Liver (tissue), 9 donors: Measurements from ENCODE around the gene CCDC6. TPM values are rescaled to one million over a fixed set of nuclear protein-coding genes. Genes with fewer than 3 reads are reported as not detected.

ENCODE experiments used
- DNase-seq: peaks from one replicate; pipeline ENCODE4 v3.0.0-alpha.2; 2017; ENCODE audit warnings: low spot score
- H3K27ac ChIP-seq, 2 donors: one replicate each; pipeline ENCODE4 v1.7.0; 2013; ENCODE audit warnings: inconsistent platforms in 2 of 2, low read length in 2 of 2, control low read depth in 1 of 2, low read depth in 1 of 2, mild to moderate bottlenecking in 1 of 2
- H3K27me3 ChIP-seq, 4 donors: one replicate each; pipeline versions ENCODE4 v1.6.1 to v1.7.0; 2013; ENCODE audit warnings: low read length in 3 of 4, inconsistent platforms in 1 of 4, mild to moderate bottlenecking in 1 of 4, moderate library complexity in 1 of 4; ENCODE audit not compliant: control insufficient read depth in 4 of 4, insufficient read depth in 4 of 4
- H3K36me3 ChIP-seq, 4 donors: one replicate each; pipeline versions ENCODE4 v1.6.1 to v1.7.0; 2013; ENCODE audit warnings: low read length in 3 of 4, mild to moderate bottlenecking in 3 of 4, low read depth in 1 of 4, moderate library complexity in 1 of 4; ENCODE audit not compliant: control insufficient read depth in 4 of 4, insufficient read depth in 3 of 4
- H3K4me1 ChIP-seq, 4 donors: one replicate each; pipeline versions ENCODE4 v1.6.1 to v1.7.0; 2013; ENCODE audit warnings: low read length in 3 of 4, mild to moderate bottlenecking in 3 of 4, moderate library complexity in 1 of 4; ENCODE audit not compliant: control insufficient read depth in 4 of 4, insufficient read depth in 4 of 4
- H3K4me3 ChIP-seq, 3 donors: one replicate each; pipeline versions ENCODE4 v1.6.1 to v1.7.0; 2013; ENCODE audit warnings: low read length in 3 of 3, control low read depth in 1 of 3, low read depth in 1 of 3, mild to moderate bottlenecking in 1 of 3
- H3K9ac ChIP-seq, 2 donors: one replicate each; pipeline ENCODE4 v1.7.0; 2013; ENCODE audit warnings: low read length in 2 of 2, mild to moderate bottlenecking in 2 of 2, moderate library complexity in 2 of 2, control low read depth in 1 of 2, low read depth in 1 of 2
- H3K9me3 ChIP-seq, 4 donors: one replicate each; pipeline versions ENCODE4 v1.6.1 to v1.7.0; 2013; ENCODE audit warnings: low read length in 3 of 4; ENCODE audit not compliant: control insufficient read depth in 4 of 4
- ATF3 ChIP-seq: IDR thresholded peaks from 2 replicates; pipeline ENCODE4 v1.6.1; 2016; ENCODE audit warnings: antibody characterized with exemption
- EGR1 ChIP-seq, 2 donors: IDR thresholded peaks; 2 replicates each; pipeline ENCODE4 v1.6.1; 2016 to 2018; ENCODE audit warnings: antibody characterized with exemption in 2 of 2, low read depth in 2 of 2
- FOXA1 ChIP-seq: IDR thresholded peaks from 2 replicates; pipeline ENCODE4 v1.6.1; 2016; ENCODE audit warnings: antibody characterized with exemption
- FOXA2 ChIP-seq: IDR thresholded peaks from 2 replicates; pipeline ENCODE4 v1.6.1; 2016; ENCODE audit warnings: antibody characterized with exemption
- GABPA ChIP-seq, 2 donors: IDR thresholded peaks in 1 of 2; conservative IDR thresholded peaks in 1 of 2; 2 replicates each; pipeline ENCODE4 v1.6.1; 2016; ENCODE audit warnings: antibody characterized with exemption in 2 of 2, mild to moderate bottlenecking in 1 of 2, moderate library complexity in 1 of 2
- HNF4A ChIP-seq, 2 donors: conservative IDR thresholded peaks; 2 replicates each; pipeline ENCODE4 v1.6.1; 2016; ENCODE audit warnings: antibody characterized with exemption in 2 of 2, mild to moderate bottlenecking in 2 of 2
- HNF4G ChIP-seq: IDR thresholded peaks from 2 replicates; pipeline ENCODE4 v1.6.1; 2016; ENCODE audit warnings: antibody characterized with exemption
- JUND ChIP-seq, 2 donors: IDR thresholded peaks; 2 replicates each; pipeline ENCODE4 v1.6.1; 2016; ENCODE audit warnings: antibody characterized with exemption in 2 of 2
- NR2F2 ChIP-seq: IDR thresholded peaks from 2 replicates; pipeline ENCODE4 v1.6.1; 2016; ENCODE audit warnings: antibody characterized with exemption
- RAD21 ChIP-seq, 2 donors: IDR thresholded peaks; 2 replicates each; pipeline ENCODE4 v1.6.1; 2016; ENCODE audit warnings: antibody characterized with exemption in 2 of 2, mild to moderate bottlenecking in 2 of 2
- REST ChIP-seq: IDR thresholded peaks from 2 replicates; pipeline ENCODE4 v1.6.1; 2016; ENCODE audit warnings: antibody characterized with exemption, mild to moderate bottlenecking
- RXRA ChIP-seq, 2 donors: IDR thresholded peaks; 2 replicates each; pipeline ENCODE4 v1.6.1; 2017 to 2018; ENCODE audit warnings: antibody characterized with exemption in 2 of 2, mild to moderate bottlenecking in 1 of 2
- SP1 ChIP-seq: IDR thresholded peaks from 2 replicates; pipeline ENCODE4 v1.6.1; 2018; ENCODE audit warnings: antibody characterized with exemption, mild to moderate bottlenecking
- TAF1 ChIP-seq: conservative IDR thresholded peaks from 2 replicates; pipeline ENCODE4 v1.6.1; 2016; ENCODE audit warnings: antibody characterized with exemption, mild to moderate bottlenecking
- YY1 ChIP-seq: IDR thresholded peaks from 2 replicates; pipeline ENCODE4 v1.6.1; 2016; ENCODE audit warnings: antibody characterized with exemption, mild to moderate bottlenecking
- ZBTB33 ChIP-seq: IDR thresholded peaks from 2 replicates; pipeline ENCODE4 v1.6.1; 2016; ENCODE audit warnings: antibody characterized with exemption
- WGBS: extraction: QIAGEN DNeasy Blood & Tissue Kit; methylation state at CpG from one replicate; pipeline ENCODE4 v1.1.7; 2013; 5-methylcytosine and 5-hydroxymethylcytosine counted together
- polyA plus RNA-seq, 2 donors: library from polyadenylated mRNA; stranded (reverse) in 1 of 2; unstranded in 1 of 2; fragments of 200-250 nt in 1 of 2; fragments of >200 nt in 1 of 2; fragmentation: Nextera tagmentation in 1 of 2; extraction: Ambion mirVana in 1 of 2; gene quantifications; one replicate each; pipeline versions ENCODE4 v1.2.1 to v1.2.3, GENCODE V29; 2013 to 2015
- total RNA-seq, 2 donors: library from RNA; depleted of rRNA; stranded (reverse); fragments of >200 nt; gene quantifications; one replicate each; pipeline ENCODE4 v1.2.3, GENCODE V29; 2014
- TF ChIP-seq, protein P1 (sequence below): fragments of 150-350 bp; IDR thresholded peaks from 2 replicates; pipeline ENCODE4 v1.5.1; 2017; ENCODE audit warnings: improper control_type of control experiment, low read depth, low read length; ENCODE audit not compliant: missing input control
- TF ChIP-seq, protein P2 (sequence below): IDR thresholded peaks from 2 replicates; pipeline ENCODE4 v1.6.1; 2016; ENCODE audit warnings: antibody characterized with exemption
- donor health status: healthy.
- donor health status: healthy.
- donor health status: healthy.
- donor health status: healthy.
- donor health status: healthy.

CCDC6 gene
- total and polyA plus RNA-seq, 4 donors, result 4.7 to 14.3 (median 8.8) TPM

DNA sequence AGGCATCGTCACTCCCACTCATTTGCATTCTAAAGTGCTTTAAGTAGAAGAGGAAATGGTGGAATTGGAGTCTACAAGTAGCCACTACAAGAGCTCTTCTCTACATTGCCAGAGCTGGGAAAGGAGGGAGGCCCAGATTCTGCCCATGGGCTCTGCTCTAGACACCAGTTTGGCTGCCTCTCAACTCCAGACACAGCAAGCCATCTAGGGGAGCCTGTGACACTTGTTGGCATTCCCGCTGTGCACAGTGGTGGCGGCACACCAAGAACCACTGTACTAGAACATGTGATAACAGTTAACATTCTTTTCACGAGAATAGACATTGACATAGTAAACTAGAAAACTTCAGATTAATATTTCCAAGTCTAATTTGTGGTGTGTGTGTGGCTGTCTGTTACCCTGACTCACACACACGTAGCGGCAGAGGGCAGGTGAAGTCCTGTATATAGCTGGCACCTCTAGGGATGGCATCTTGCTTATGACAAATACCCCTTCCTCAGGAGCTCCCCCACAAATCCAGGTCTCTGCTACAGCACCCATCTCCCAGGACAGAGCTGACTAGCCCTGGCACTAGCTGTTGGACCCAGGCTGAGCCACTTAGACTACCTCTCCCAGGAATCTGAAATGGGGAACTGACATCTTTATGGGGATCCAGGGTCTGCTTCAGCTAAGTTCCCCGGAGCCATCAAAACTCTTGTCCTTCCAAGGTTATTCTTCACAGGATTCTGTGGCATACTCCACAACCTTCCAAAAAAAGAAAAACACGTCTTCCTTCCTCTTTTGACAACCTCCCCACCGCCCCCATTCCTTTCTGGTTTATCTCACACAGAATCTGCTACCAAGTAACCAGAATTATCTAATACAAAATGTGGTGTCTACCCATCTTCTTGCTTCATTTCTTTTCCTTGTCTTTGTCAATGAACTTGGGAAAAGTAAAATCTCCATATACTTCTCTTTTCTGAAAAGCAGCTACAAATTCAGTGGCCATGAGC lies 98.4 kb downstream of the CCDC6 start:
- TF ChIP-seq HNF4G (no peak), HNF4A (conservative IDR thresholded peaks at IDR 0.05) (no peak), GABPA (IDR thresholded peaks at IDR 0.05 in 1 of 2, conservative IDR thresholded peaks at IDR 0.05 in 1 of 2) (no peak), TAF1 (no peak), ATF3 (no peak), RXRA (IDR thresholded peaks at IDR 0.05) (no peak), RAD21 (IDR thresholded peaks at IDR 0.05) (no peak), FOXA2 (no peak), JUND (IDR thresholded peaks at IDR 0.05) (no peak), YY1 (no peak), FOXA1 (no peak), ZBTB33 (no peak), REST (no peak), SP1 (no peak), NR2F2 (no peak), EGR1 (IDR thresholded peaks at IDR 0.05; ENCODE audit: low read depth in 2 of 2) (no peak)
- TF ChIP-seq, protein P1, sequence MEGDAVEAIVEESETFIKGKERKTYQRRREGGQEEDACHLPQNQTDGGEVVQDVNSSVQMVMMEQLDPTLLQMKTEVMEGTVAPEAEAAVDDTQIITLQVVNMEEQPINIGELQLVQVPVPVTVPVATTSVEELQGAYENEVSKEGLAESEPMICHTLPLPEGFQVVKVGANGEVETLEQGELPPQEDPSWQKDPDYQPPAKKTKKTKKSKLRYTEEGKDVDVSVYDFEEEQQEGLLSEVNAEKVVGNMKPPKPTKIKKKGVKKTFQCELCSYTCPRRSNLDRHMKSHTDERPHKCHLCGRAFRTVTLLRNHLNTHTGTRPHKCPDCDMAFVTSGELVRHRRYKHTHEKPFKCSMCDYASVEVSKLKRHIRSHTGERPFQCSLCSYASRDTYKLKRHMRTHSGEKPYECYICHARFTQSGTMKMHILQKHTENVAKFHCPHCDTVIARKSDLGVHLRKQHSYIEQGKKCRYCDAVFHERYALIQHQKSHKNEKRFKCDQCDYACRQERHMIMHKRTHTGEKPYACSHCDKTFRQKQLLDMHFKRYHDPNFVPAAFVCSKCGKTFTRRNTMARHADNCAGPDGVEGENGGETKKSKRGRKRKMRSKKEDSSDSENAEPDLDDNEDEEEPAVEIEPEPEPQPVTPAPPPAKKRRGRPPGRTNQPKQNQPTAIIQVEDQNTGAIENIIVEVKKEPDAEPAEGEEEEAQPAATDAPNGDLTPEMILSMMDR, result no peak
- TF ChIP-seq, protein P2, sequence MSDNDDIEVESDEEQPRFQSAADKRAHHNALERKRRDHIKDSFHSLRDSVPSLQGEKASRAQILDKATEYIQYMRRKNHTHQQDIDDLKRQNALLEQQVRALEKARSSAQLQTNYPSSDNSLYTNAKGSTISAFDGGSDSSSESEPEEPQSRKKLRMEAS, result no peak
- DNase-seq, result no peak
- no peaks in the 10 kb centered on the region for H3K9me3 ChIP-seq
- peaks cover 0 to 2% (median under 1%) of the 10 kb centered on the region in 4 donors for H3K4me1 ChIP-seq
- H3K36me3 ChIP-seq, result peaks cover 12 to 46% (median 41%) of the 10 kb centered on the region in 4 donors
- no peak overlapping the region for H3K9ac ChIP-seq
- WGBS, result 94% methylated on average over 9 of the region's 9 CpGs
- no peak overlapping the region for H3K27ac ChIP-seq
- no peak overlapping the region for H3K4me3 ChIP-seq
- H3K27me3 ChIP-seq, result no peaks in the 10 kb centered on the region
